IPS DF 4.7 (cell line): ENCODE measurements around the gene SYT2.

ENCODE experiments used
- DNase-seq: peaks from one replicate; pipeline ENCODE4 v3.0.0-alpha.2; 2013; ENCODE audit warnings: low spot score; ENCODE audit errors: extremely low read depth

Gene SYT2

DNA sequence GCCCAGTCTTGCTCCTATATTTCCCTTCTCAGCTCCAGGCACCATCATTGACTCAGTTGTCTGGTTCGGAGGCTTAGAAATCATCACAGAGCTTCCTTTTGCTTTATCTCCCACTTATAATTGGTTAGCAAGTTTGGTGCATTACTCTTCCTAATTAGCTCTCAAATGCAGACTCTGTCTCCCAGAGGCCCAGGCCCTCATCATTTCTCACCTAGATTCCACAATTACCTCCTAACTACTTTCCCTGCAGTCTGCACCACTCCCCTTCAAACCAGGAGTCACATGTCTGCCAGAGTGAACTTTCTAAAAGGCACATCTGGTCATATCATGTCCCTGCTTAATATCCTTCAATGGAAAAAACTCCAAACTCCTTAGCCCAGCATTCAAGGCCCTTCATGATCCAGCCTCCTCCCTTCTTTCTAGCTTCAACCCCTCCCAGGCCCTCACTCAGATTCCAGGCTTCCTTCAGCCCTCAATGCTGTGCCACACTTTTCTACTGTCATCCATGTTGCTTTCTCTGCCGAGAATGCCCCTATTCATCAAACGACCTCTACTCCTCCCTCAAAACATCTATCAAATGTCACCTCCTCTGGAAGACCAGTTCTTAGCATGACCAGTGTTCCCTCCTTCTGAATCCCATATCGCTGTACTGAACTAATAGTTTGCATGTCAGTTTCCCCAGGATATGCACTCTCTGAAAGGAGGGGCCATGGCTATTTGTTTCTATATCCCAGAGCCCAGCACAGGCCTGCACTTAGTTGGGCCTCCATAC is 30.7 kb downstream of the SYT2 start:
- DNase-seq, result no peak

DNA sequence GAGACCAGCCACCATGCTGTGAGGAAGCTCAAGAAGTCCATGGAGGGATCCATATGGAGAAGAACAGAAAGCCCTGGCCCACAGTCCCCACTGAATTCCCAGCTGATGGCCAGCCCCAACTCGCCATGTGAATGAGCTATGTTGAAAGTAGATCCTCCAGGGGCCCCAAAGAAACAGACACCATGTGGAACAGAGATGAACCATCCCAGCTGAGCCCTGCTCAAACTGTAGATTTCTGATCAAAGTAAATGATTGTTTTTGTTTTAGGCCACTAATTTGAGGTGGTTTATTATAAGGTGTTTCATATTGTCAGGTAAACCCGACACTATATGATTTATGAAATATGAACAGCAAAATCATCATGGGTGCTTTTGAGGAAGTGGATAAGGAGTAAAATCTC is 32.8 kb downstream of the SYT2 start:
- no peak for DNase-seq

DNA sequence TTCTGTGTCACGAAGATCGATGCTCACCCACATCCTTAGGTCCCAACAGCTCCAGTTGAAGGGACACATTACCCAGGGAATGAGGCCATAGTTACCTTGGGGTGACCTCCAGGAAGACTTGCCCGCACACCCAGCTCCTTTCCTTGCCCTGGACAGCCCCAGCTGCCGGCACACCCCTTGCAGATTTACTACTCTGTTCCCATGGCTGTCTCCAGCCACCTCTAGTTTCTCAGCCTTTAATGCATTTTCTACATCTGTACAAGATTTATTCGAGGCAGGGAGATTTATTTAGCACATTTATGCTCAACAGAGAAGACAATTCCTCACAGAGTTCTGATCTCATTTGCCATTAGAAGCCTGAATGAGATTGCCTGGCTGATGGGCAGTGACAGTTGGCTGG is 36.7 kb downstream of the SYT2 start:
- DNase-seq, result no peak

DNA sequence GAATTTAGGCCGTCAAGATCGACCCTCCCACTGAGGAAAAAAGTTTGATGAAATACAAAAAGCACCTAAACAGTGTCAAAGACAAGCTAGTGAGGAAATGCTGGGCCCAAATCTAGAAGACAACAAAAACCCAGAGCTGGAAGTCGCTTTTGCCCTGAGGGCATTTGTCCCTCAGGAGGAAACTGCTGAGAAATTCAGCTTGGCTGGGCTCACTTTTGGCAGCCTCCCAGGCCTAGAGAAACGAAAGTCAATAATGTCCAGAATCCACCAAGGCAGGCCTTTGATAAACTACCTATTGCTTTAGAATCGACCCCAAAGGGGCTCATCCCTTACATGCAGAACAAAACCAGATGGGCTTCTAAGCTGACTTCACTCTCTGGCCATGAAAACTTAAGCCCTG is 38.9 kb downstream of the SYT2 start:
- DNase-seq, result no peak

DNA sequence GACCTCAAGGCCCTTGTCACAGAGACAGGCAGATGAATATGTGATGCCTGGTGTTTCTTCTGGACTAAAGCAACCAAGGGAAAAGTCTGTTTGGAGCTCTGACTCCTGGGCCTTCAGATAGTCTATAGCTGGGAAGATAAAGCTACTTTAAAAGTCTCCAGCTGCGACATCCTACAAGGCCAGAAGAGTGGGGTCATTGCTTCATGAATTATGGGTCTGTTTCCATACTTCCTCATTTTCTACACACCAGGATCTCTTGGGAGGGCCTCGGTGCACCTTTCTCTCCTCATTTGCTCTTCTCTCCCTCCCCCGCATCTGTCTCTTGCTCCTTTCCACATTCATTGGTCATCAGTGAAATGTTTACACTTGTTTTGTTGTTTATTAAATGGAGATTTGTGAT is 44.8 kb downstream of the SYT2 start:
- DNase-seq, result no peak

DNA sequence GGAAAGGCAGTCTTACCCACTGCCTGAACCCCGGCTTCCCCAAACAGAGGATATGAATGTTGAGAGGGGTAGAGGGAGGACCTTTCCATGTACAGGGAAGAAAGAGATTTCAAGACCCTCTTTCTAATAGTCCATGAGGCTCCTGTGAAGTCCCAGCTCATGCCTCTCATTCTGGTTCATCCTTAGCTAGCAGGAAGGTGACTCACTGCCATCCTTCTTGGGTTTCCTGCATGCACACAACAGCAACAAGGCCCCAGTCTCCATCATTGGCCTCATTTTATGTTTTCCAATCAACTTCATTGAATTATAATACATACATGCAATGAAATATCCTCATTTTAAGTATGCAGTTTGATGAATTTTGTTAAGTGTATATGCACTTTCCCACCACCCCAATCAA is 46.2 kb downstream of the SYT2 start:
- DNase-seq, result no peak

DNA sequence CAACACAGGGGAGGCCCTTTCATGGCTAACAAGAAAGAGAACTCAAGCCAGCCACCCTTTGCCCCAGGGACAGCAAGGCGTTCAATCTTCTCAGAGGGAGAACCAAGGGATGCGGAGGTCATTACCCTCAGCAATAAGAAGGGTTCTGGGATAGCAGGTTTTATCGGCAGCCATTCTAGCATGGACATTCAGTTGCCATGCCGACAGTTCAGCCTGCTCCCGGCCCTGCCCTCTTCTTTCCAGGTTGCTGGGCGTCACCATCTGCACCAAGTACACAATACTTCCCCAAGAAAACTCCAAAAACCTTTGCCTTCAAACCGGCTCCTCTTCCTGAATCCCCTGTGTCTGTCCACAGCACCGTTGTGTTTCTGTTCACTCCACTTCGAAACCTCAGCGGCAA is 47.1 kb downstream of the SYT2 start:
- no peak for DNase-seq

DNA sequence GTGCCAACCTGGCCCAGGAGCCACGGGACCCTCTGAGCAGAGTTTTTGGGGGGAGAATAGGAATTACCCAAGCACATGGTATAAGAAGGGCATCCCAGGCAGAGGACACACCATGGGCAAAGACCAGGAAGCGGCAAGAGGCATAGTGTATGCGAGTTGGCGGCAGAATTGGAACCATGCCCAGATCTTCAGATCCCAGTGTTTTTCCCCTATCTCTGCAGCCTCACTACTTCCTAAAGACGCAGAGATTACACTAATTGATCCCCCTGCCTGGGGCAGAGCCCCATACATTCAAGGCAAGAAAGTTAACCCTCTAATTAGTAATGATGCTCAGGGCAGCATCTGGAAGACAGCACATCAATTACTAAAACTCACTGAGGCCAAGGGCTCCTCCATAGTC is 48.2 kb downstream of the SYT2 start:
- no peak for DNase-seq

DNA sequence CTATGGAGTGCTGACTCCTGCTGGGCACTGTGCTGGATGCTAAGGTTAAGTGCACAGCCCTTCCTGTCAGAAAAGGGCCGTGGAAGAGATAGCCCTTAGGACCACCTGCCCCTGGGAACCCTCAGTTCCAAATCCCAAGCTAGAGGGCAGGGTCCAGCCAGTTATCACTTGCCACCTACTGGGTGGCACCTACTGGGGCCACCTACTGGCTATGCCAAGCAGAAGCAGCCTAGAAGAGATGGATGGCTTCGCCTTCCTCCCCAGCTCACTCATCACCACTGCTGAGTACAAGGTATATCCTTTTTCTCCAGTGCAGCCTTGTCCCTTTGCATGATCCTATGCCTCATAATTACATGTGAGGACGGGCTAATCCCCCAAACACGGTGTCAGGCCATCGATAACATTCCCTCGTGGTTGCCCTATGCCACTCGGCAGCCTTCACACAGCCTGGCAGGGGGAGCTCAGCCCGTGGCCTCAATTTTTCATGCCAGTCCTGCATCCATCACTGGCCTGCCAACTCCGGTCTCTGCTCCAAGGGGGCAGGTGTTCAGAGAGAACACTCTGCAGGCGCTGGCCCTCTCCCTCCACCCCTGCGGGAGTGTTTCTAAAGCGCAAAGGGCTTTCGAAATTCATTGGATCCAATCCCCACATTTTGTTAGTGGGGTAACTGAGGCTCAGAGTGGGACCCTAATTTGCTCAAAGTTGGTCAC is 49.0 kb downstream of the SYT2 start:
- no peak for DNase-seq

DNA sequence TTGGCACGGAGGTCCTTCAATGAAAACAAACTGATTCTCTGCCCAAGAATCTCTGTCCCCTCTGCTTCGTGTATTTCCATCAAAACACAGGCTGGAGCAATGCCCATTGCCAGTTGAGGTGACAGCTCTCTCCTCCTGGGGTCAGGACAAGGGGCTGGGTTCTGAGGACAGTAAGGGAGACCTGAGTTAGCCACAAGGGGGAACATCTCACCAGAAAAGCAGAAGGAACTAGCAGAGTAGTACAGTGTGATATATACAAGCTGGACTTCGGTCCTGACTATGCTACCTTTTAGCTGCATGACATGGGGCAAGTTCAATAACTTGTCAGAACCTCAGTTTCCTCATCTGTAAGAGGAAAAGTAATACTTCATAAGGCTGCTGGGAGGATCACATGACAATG is 50.3 kb downstream of the SYT2 start:
- DNase-seq, result no peak

DNA sequence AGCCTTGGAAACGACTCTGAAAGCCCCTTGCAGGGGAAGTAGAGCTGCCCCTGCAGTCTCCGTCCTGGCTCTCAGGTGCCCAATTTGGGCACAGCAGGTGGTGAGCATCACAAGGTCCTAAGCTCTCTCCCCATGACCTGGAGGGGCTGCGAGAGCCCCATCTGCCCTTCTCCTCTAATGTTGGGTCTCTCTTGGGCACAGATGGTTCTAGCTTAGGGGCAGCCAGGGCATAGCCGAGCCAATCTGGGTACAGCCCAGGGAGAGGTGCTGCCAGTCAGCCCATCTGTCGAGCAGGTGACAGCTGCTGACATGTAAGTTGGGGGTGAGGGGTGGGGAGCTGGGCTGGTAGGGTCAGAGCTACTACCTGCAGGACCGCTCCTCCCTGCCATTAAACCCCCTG is 50.7 kb downstream of the SYT2 start:
- DNase-seq, result no peak

DNA sequence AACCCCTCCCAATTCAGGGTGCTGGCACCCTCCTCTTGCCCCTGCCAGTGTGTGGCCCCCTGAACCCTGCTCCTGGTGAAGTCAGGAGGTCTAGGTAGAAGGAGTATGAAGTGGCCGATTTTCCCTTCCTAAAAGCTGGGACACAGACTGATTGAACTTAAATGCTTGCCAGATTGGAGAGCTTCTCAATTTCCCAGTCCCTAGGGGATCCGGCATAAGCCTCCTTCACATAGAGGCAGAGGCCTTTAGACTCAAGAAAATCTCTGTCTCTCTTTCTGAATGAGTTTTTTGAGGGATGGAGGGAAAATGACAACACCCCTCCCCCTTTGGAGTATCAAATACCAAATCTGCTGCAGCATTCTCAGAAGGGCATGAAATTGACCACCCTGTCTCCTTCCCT is 51.5 kb downstream of the SYT2 start:
- no peak for DNase-seq

DNA sequence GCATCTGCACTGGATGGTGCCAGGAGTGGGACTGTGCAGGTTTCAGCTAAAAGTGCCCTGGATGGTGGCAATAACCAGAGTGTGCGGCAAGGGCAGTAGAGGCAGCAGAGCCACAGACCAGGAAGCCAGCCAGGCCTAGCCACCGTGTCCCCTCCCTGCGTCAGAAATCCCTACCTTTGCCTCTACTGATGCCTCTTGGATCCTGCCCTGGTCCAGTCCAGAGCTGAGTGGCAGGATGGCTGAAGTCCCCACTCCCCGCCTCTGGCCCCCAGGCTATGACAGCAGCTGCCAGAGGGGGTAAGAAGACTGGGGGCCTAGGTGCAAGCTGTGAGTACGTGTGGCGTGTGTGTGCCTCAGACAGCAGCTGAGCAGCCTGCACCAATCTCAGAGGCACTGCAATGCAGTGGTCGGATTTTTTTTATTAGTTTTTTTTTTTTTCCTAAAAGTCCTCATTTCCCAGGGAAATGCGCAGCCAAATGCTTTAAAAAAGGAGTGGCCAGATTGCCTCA is 51.9 kb downstream of the SYT2 start:
- DNase-seq, result no peak

DNA sequence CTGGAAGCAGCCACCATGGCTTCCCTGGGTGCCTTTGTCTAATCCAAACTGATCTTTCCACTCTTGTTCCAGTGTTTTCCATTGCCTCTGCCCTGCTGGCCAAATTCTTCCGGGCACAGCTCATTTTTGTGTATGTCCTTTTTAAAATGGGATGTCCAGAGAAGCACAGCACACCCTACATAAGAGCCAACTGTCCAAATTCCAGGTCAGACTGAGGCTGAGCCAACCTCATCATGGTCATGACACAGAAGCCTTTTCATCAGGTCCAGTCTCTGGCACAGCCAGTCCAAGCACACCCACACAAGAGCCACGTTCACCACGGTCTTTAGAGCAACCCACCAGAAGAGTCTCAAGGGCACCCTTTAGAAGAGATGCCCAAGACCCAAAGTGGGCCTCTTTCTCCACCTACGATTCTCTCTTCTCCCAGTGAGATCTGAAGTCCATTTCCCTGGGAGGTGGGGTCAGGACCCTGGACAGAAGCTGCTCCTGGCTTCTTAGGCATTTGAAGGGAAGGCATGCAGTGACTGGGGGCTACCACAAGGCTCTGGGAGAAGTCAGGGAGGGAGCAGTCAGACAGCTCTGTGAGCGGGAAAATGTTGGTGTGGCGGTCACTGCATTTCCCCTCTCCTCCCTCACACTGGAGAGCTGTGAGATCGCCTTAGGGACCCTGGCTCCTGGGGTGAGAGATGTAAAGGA is 53.2 kb downstream of the SYT2 start:
- DNase-seq, result no peak

DNA sequence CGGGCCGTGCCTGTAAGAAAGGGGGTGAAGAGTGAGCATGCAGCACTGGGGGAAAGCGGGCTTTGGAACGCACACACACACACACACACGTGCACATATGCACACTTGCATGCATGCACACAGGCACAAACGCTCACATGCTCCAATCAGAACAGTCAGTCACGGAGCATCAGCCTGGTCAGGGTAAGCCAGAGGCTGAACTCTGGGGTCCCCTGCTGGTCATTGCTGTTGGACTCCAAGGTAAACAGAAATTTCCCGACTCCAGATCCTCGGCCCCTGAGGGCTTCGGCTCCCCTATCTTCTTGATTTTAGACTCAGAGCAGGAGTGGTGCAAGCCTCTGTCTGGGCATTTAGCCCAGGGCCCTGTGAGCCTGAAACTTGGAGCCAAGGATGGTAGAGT is 54.2 kb downstream of the SYT2 start:
- DNase-seq, result no peak

DNA sequence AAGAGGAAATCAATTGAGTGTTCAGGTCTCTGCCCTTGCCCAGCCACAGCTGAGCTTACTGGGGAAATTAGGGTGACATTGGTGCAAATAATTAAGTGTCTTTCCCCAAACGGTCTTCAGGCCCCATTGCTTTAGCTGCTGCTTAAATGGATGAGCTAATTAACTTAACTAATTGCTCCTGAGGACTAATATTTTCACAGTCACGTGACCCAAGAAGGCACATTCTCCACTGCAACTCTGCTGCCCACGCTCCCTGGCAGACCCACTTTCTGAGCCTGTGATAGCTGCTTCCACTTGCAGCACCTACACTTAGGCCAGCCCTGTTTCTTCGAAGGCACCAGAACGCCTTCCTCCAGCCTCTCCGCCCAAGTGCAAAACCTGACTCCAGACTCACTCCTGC is 56.2 kb downstream of the SYT2 start:
- DNase-seq, result no peak

DNA sequence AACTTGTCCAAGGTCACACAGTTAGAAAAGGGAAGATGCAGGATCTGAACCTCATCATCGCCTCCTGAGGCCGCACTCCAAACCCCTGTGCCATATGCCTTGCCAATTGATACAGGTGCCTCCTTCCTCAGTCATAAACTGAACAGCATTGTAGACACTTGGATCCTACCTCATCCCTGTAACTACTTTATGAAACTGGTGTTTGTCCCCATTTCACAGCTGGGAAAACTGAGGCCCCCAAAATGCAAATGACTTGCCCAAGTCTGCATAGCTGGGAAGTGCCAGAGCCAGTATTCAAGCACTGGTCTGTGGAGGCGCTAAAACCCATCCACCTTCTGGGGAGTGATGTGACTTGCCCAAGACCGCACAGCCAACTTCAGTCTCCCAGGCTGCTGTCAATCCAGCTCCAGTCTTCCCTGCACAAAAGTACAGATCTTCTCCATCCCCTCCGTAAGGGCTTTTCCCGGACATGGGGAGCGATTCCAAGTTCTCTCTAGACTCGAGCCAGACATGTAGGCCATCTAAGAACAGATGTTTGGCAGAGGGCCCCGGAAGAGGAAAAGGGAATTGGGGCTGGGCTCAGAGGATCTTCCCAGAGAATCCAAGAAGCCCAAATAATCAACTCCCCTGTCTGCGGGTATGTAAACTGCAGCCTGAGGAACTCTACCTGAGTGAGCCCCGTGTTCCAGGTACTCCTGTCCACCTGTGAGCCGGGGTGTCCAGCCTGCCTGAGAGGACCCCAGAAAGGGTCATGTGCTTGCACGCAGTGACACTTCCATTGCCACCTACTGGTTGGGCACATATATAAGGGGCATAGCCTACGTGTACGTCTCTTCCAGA is 60.5 kb downstream of the SYT2 start:
- no peak for DNase-seq

DNA sequence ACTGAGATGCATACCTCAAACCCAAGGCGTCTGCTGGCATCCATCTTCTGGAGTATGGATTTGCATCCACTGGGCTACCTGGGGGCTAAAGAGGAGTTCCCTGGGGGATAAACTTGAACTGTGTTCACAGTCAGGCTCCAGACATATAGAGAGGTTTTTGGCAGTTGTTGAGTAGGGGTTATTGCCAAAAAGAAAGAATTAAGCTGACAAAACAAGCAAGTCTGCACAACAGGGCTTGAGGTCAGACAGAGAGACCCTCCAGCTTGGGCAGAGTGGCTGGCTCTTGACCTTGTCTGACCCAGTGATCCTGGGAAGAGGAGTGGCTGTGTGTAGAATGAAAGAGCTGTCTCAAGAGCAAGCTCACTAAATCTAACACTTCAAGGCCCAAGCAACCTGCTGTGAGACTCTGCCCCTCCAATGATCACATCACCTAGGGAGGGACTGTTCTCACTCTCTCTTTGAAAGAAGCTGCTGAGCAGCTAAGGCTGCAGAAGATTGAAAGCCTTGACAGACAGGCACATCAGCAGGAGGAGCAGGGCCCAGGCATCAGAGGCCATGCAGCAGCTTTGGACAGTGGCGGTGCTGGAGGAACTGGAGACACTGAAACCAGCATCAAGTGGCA is 61.5 kb downstream of the SYT2 start:
- DNase-seq, result no peak

DNA sequence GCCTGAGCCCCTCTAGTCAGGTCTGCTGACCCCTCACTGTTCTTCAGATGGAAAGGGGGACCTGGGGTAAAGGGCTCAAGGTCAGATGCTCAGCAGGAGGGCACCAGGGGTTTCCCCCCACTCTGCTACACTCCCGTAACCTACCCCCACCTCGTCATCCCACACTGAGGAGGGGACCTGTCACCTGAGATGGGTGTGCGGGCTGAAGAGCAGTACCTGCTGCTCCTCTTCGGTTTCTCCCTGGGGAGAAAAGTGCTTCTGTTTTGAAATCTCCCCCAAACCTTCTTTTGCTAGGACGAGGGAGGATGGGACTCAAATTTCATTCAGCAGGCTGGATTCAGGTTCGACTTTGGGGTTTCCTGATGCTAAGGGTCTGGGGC is 65.2 kb downstream of the SYT2 start:
- DNase-seq, result no peak

DNA sequence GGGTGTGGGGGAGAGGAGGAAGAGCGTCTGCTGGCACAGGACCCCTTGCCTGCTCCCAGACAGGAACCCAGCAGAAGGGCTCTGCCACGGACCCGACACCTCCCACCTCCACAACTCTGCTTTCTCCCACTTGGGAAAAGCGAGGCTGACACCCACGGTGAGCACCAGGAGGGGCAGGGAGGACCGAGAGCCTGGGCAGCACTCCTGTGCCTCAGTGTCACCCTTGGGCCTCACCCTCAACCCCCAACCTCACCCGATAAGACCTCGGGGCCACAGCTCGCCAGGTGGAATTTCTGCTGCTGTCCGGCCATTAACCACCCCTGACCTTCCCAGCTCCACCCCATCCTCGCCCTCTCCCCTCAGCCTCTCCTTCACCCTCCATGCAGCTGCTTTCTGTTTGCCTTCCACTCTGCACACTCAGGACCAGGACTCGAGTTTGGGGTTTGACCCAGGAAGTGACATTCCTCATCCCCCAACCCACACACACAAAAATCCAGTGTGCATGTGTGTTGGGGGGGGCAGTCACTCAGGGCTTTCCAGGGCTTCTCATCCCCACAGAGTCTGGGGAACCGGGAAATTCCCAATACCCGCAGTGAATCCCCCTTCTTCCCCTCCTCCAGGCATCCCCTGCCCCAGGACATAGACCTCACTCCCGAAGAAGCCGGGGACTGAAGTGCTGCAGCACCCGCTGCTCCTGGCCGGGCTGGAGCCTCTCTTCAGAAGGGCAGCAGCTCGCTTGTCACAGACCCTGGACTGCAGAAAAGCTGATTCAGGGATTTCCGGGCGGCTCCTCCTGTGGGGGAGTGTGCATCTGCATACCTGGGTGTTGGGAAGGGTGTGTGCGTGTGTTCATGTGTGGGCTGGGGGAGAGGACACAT is 65.8 kb downstream of the SYT2 start:
- DNase-seq, result no peak
